ENCODE data around the gene INKA2.

INKA2 gene

GRCh38 chr1:111732718-111733117, 6.5 kb downstream of the INKA2 start:
- no peak for TF ChIP-seq CTCF (IDR thresholded peaks at IDR 0.05)
- TF ChIP-seq ZFX (IDR thresholded peaks at IDR 0.05; ENCODE audit: borderline replicate concordance), result no peak
- no peak overlapping the region for H3K27ac ChIP-seq

- no peak for TF ChIP-seq CTCF (IDR thresholded peaks at IDR 0.05)
- TF ChIP-seq ZFX (IDR thresholded peaks at IDR 0.05; ENCODE audit: borderline replicate concordance), result no peak
Observed at GRCh38 chr1:111731956-111732355, 7.2 kb downstream of the INKA2 start.

GRCh38 chr1:111730706-111731105, 8.5 kb downstream of the INKA2 start:
- H3K27ac ChIP-seq, result no peak overlapping the region
- TF ChIP-seq CTCF (IDR thresholded peaks at IDR 0.05), result no peak
- no peak for TF ChIP-seq ZFX (IDR thresholded peaks at IDR 0.05; ENCODE audit: borderline replicate concordance)

More at GRCh38 chr1:111731956-111732355, 7.2 kb downstream of the INKA2 start:
- no peak overlapping the region for H3K27ac ChIP-seq

- TF ChIP-seq ZFX (IDR thresholded peaks at IDR 0.05; ENCODE audit: borderline replicate concordance) (no peak), CTCF (IDR thresholded peaks at IDR 0.05) (no peak)
- H3K27ac ChIP-seq, result no peak overlapping the region
Observed at GRCh38 chr1:111729946-111730681, 9.1 kb downstream of the INKA2 start.

- H3K27ac ChIP-seq, result no peak overlapping the region
- no peak for TF ChIP-seq CTCF (IDR thresholded peaks at IDR 0.05)
- no peak for TF ChIP-seq ZFX (IDR thresholded peaks at IDR 0.05; ENCODE audit: borderline replicate concordance)
Observed at GRCh38 chr1:111729271-111729921, 9.8 kb downstream of the INKA2 start.

GRCh38 chr1:111727056-111727455, 12.1 kb downstream of the INKA2 start:
- no peak overlapping the region for H3K27ac ChIP-seq
- TF ChIP-seq CTCF (IDR thresholded peaks at IDR 0.05) (no peak), ZFX (IDR thresholded peaks at IDR 0.05; ENCODE audit: borderline replicate concordance) (no peak)

- no peak overlapping the region for H3K27ac ChIP-seq
- no peak for TF ChIP-seq CTCF (IDR thresholded peaks at IDR 0.05)
- TF ChIP-seq ZFX (IDR thresholded peaks at IDR 0.05; ENCODE audit: borderline replicate concordance), result no peak
Observed at GRCh38 chr1:111725192-111725591, 14.0 kb downstream of the INKA2 start.
